ENCODE results near the gene SEMA3F.

The SEMA3F gene

DNA sequence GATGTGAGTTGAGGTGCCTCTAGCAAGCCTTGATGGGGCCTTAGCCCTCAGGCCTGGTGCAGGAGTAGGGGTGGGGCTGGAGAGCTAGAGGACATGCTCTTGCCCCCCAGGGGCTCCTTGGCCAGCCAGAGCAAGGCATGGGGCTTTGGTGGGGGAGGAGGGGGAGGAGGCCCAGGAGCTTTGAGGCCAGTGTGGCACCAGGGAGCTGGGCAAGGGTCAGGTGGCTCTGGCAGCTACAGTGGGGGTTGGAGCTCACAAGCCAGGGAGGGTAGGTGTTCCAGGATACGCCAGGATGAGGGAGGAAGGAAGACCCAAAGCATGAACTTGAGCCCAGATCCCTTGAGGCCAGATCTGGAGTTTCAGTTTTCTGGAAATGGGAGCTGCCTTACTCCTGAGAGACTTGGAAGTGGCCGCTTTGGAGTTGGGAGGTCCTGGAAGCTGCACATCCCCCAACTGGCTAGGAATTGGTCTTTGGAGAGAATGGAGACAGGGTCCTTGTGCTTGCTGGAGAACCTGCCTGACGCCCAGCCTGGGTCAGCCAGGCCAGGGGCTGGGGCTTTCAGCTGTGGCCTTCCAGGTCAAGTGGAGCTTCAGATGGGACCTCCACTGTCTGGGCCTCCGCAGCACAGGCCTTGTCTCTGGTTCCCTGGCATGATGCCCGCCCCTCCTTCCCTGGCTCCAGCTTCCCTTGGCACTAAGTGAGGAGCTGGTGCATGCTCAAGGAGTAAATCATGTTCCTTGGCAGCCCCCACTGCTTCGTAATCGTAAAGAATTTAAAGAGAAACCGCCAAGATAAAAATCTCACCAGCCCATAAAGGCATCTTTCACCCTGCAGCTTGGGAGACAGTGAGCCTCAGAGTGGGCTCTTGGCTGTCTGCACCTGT lies 8.7 kb downstream of the SEMA3F start:
- POLR2A ChIA-PET (ENCODE audit: low non-redundant PET): no interaction called here
- H3K27ac ChIP-seq: peak overlapping the region; percentile 99
- peak; percentile 84 for DNase-seq (ENCODE audit: low spot score)
- CTCF ChIA-PET: interaction anchor here (0.8 to 1.1 kb wide), 2 partner anchors 31 to 83 kb away, joined by 3 read pairs; no protein-coding TSS in a partner anchor
- TF ChIP-seq, protein P1, sequence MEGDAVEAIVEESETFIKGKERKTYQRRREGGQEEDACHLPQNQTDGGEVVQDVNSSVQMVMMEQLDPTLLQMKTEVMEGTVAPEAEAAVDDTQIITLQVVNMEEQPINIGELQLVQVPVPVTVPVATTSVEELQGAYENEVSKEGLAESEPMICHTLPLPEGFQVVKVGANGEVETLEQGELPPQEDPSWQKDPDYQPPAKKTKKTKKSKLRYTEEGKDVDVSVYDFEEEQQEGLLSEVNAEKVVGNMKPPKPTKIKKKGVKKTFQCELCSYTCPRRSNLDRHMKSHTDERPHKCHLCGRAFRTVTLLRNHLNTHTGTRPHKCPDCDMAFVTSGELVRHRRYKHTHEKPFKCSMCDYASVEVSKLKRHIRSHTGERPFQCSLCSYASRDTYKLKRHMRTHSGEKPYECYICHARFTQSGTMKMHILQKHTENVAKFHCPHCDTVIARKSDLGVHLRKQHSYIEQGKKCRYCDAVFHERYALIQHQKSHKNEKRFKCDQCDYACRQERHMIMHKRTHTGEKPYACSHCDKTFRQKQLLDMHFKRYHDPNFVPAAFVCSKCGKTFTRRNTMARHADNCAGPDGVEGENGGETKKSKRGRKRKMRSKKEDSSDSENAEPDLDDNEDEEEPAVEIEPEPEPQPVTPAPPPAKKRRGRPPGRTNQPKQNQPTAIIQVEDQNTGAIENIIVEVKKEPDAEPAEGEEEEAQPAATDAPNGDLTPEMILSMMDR (conservative IDR thresholded peaks at IDR 0.05; ENCODE audit: low read depth): no peak

DNA sequence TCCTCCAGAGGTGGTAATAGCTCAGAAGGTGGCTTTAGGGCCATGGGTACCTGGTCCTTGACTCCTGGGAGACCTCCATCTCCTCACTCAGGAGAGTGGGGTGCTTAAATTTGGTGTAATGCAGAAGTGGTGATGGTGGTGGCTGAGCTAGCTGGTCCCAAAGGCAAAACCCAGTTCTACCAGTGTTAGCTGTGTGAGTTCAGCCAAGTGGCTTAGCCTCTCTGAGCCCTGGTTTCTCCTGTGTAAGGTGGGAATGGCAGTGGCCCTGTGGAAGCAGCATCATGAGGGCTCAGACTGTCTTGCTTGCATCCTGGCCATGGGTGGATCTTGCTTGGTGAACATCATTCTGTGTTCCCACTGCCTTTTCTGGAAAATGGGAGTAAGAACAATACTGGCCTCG lies 9.4 kb downstream of the SEMA3F start:
- H3K27ac ChIP-seq: peak overlapping the region; percentile 99
- ChIA-PET CTCF (interaction anchor here (0.8 to 1.1 kb wide), 2 partner anchors 30 to 82 kb away, joined by 3 read pairs; no protein-coding TSS in a partner anchor), POLR2A (ENCODE audit: low non-redundant PET) (no interaction called here)
- no peak for DNase-seq (ENCODE audit: low spot score)
- TF ChIP-seq, protein P1 (conservative IDR thresholded peaks at IDR 0.05; ENCODE audit: low read depth): no peak

- DNase-seq (ENCODE audit: low spot score): no peak
- ChIA-PET POLR2A (ENCODE audit: low non-redundant PET) (no interaction called here), CTCF (no interaction called here)
- peak overlapping the region; percentile 99 for H3K27ac ChIP-seq
- TF ChIP-seq, protein P1 (conservative IDR thresholded peaks at IDR 0.05; ENCODE audit: low read depth): no peak
These were observed 10.1 kb downstream of the SEMA3F start for GRCh38 chr3:50164984-50165909.

- H3K27ac ChIP-seq: peak overlapping the region; percentile 99
- POLR2A ChIA-PET (ENCODE audit: low non-redundant PET): no interaction called here
- TF ChIP-seq, protein P1 (conservative IDR thresholded peaks at IDR 0.05; ENCODE audit: low read depth): no peak
- CTCF ChIA-PET: no interaction called here
- DNase-seq (ENCODE audit: low spot score): no peak
These were observed 10.9 kb downstream of the SEMA3F start for GRCh38 chr3:50165910-50166538.

GRCh38 chr3:50166620-50167019 lies 11.5 kb downstream of the SEMA3F start:
- TF ChIP-seq, protein P1 (conservative IDR thresholded peaks at IDR 0.05; ENCODE audit: low read depth): no peak
- CTCF ChIA-PET: no interaction called here
- POLR2A ChIA-PET (ENCODE audit: low non-redundant PET): no interaction called here
- DNase-seq (ENCODE audit: low spot score): no peak
- peak overlapping the region; percentile 99 for H3K27ac ChIP-seq
